ENCODE measurements around the gene FAF2.
"Not testable (repeated sequence)": the region's sequence is repeated elsewhere in the genome, so short reads cannot be mapped to it uniquely, and the experiment has no call there.

The FAF2 gene

DNA sequence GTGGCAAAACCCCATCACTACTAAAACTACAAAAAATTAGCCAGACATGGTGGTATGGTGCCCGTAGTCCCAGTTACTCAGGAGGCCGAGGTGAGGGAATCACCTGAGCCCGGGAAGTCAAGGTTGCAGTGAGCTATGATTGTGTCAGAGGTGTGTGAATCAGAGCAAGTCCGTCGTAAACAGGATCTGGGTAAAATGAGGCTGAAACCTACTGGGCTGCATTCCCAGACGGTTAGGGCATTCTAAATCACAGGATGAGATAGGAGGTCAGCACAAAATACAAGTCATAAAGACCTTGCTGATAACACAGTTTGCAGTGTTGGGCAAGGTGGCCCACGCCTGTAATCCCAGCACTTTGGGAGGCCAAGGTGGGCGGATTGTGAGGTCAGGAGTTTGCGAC, 29.9 kb upstream of the FAF2 start:
- no peak for DNase-seq

DNA sequence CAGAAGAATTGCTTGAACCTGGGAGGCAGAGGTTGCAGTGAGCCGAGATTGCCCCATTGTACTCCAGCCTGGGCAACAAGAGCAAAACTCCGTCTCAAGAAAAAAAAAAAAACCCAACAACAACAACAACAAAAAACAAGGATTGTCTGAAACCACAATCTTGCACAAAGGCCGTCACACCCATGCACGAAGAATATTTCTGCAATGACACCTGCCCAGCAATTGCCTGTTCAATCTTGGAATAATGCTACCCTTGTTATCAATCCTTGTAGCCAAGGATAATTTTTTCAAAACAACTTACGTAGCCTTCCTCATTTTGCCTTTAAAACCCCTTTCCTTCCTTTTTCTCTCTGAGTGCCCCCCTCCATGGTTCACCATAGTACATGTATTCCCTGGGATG, 28.1 kb upstream of the FAF2 start:
- no peak for DNase-seq

DNA sequence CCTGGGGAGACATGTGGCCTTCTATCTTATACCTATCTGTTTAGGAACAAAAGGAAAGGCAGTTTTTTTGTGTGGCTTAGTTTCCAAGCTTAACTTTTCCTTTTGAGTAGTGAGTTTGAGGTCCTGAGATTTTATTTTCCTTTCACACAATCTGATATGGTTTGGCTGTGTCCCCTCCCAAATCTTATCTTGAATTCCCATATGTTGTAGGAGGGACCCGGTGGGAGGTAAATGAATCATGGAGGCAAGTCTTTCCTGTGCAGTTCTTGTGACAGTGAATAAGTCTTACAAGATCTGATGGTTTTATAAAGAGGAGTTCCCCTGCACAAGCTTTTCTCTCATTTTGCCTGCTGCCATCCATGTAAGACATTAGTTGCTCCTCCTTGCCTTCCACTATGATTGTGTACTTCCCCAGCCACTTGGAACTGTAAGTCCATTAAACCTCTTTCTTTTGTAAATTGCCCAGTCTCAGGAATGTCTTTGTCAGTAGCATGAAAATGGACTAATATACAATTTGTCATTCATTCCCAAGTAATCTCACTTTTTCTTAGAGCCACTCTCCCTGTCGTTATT, 27.1 kb upstream of the FAF2 start:
- no peak for DNase-seq

DNA sequence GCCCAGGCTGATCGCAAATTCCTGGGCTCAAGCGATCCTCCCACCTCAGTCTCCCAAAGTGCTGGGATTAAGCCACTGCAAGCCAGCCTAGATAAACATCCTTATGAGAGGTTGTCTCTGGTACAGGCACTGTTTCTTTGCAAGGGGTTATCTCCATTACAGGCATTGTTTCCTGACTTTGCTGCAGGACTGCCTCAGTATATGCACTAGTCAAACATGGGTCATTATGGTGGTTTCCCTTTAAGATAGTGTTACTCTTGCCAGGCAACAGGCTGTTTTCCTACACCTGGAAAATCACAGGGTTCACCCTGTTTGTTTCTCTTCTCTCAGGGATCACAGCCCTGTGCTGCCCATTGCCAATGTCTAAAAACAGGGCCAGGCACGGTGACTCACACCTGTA, 24.0 kb upstream of the FAF2 start:
- no peak for DNase-seq

DNA sequence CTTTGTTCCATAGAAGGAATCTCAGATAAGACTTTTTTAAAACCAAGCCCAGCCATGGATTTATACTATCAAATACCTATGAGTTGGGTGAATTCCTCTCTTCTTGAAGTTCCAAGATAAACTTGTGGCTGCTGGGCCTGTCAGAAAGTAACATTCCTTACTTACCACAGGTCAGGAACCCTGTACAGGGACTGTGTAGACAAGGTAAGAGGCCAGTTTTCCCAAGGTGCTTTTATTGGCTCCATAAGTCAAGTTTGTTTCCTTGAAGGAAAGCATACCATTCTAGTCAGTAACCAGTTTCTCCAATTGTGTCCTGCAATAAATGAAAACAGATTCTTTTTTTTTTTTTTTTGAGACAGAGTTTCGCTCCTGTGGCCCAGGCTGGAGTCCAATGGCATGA, 23.0 kb upstream of the FAF2 start:
- no peak for DNase-seq

DNA sequence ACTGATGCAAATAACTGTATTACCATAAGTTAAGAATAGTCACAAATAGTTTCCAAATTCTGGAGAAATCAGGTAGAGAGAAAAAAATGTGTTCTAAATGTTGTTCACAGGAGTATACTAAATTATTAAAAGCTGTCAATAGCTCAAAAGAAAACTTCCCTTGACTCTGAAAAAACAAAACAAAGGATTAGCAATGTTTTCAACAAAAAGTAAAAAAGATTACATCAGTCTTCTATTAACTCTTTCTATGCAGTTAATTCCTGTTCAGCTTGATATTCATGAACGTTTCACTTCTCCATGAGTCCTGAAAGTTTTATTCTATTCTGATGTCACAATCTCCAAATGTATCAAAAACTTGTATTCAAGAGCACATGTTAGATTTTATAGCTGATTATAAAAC, 22.4 kb upstream of the FAF2 start:
- no peak for DNase-seq

DNA sequence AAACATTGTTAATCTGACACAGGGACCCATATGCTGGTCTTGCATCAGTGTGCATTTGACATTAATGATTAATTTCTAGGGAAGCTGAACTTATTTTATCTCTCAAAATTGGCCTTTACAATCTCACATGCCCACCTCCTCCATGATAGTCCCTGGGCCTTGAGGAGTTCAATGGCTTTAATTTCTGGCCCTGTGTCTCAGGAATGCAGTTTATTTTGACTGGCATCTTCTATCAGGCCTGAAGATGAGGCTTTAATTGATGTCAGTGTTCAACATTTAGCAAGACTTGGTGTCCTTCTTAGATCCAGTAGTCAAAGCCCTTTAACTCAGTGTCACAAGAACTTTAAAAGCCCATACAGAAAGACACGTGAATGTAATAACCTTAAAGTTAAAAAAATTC, 21.3 kb upstream of the FAF2 start:
- no peak for DNase-seq

DNA sequence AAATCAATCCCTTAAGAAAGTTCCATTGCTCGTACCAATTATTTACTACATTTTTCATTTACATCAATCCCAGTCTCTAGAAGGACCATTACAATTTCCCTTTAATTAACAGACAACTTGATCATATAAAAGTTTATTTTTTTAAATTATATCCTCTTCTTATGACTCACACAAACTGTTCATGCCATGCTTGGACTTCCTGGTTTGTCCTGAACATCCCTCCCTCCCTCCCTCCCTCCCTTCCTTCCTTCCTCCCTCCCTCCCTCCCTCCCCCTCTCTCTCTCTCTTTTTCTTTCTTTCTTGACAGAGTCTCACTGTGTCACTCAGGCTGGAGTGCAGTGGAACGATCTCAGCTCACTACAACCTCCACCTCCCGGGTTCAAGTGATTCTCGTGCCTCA, 20.2 kb upstream of the FAF2 start:
- DNase-seq = no peak

DNA sequence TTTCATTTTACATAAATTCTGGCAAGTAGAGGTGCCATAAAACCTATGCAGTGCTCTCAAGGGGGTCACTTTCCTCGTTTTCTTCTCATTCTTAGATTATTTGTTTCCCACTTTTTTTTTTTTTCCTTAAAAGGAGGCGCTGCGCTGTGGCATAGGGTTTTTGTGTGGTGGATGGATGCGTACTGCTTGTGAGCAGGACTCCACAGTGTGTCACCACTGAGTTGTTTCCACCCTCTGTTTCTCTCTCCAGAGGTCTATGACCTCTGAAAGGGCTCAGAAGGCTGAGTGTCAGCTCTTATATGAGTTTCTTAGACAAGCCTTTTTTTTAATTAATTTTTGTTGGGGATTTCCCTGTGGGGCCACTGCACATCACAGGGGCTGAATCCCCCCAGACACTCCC, 18.2 kb upstream of the FAF2 start:
- DNase-seq = no peak

DNA sequence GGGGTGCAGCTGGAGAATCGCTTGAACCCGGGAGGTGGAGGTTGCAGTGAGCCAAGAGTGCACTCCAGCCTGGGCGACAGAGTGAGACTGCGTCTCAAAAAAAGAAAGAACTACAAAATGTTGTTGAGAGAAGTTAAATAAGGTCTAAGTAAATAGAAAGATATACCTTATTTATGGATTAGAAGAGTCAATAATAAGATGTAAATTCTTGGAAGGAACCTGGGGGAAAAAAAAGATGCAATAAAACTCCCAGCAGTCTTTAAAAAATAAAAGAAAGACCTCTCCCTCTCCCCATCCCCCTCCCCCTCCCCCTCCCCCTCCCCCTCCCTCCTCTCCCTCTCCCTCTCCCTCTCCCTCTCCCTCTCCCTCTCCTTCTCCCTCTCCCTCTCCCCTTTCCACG, 15.5 kb upstream of the FAF2 start:
- DNase-seq = no peak

DNA sequence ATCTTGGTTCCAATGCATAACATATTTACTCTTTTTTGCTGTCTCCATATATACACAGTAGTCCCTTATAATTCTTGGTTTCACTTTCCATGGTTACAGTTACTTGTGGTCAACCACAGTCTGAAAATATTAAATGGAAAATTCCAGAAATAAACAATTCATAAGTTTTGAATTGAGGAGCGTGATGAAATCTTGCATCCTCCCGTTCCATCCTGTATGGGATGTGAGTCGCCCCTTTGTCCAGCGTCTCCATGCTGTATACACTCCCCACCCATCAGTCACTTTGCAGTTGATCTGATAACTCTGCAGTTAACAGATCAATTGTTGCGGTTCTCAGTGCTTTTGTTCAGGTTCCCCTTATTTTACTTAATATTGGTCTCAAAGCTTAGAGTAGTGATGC, 11.5 kb upstream of the FAF2 start:
- no peak for DNase-seq

DNA sequence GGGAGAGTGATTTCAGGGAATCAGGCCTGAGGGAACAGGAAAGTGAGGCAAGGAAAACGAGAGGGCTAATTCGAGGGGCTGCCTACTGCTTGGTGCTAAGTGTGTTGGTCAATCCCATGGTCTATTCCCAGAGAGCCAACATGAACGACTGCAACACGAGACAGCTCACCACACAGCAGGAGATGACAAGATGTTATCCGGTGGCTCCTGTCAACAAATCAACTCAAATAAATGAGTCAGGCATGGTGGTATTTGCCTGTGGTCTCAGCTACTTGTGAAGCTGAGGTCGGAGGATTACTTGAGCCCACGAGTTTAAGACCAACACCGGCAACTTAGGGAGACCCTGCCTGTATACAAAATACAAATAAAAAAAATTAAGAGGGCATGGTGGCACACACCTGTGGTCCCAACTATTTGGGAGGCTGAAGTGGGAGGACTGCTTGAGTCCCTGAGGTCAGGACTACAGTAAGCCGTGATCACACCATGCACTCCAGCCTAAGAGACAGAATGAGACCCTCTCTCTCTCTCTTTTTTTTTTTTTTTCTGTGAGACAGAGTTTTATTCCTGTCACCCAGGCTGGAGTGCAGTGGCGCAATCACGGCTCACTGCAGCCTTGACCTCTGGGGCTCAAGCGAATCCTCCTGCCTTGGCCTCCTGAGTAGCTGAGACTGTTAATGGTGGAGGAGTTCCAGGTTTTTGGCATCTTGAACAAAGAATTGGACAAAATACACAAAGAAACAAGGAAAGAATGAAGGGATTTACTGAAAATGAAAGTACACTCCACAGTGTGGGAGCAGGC, 9.0 kb upstream of the FAF2 start:
- DNase-seq = no peak

DNA sequence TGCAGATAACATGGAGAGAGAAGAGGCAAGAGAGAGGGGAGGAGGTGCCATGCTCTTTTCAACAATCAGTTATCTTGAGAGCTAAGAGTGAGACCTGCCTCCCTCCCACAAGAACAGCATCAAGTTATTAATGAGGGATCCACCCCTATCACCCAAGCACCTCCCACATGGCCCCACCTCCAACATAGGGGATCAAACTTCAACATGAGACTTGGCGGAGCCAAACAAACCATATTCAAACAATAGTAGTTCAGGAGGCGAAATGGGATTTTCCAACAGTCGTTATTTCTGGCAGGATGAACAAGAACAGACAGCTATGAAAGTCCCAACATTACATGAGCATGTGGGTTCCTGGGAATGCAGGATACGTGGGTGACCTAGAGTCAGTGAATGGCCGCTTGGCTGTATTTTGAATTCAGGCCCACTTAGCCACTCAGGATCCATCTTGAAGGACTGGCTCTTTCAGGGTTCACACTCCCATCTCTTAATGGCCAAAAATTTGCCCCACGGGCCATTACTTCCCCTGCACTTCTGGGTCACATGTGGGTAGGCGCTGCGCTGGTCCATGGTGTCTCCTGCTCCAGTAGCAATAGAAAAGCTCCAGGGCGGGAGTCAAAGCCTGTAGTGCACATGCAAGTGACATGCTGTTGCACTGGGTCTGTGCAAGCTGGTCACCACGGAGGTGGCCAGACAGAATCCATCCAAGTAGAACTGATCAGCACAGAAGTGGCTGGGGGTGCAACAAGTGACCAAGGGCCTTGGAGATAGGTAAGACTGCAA, 7.1 kb upstream of the FAF2 start:
- no peak for DNase-seq

DNA sequence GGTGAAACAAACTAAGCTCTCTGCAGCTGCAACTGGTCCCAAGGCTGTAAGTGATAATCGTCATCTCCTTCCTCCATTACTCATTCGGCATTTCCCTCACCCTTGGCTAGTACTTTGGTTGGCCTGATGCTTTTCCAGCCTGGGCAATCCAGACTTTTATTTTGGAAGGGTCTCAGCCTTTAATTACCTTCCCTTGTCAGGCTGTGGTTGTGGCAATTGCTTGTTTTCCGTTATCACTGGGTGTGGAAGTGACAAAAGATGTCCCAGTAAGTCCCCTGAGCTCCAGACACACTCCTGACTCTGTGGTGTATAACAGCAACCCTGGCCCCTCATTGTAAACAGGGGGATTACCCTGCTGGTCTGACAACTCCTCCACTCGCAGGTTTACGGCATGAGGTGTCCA, 6.3 kb upstream of the FAF2 start:
- no peak for DNase-seq

DNA sequence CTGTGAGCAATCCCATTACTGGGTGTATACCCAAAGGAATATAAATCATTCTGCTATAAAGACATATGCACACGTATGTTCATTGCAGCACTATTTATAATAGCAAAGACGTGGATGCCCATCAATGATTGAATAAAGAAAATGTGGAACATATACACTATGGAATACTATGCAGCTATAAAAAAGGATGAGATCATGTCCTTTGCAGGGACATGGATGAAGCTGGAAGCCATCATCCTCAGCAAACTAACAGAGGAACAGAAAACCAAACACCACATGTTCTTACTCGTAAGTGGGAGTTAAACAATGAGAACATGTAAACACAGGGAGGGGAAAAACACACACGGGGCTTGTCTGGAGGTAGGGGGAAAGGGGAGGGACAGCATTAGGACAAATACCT, 5.3 kb upstream of the FAF2 start:
- not testable (repeated sequence) for DNase-seq

DNA sequence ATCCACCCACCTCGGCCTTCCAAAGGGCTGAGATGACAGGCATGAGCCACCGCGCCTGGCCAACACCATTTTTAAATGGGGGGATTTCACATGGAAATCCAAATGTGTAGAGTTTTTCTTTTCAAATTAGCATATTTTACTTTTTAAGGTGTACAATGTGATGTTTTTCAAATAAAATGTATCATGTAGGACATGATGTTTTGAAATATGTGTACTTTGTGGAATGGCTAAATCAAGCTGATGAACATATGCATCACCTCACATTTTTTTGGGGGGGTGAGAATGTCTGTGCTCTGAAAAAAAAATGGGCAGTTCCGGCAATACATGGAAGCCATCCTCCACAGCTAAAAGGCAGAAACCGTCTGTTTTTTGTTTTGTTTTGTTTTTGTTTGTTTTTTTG, 3.4 kb upstream of the FAF2 start:
- no peak for DNase-seq

DNA sequence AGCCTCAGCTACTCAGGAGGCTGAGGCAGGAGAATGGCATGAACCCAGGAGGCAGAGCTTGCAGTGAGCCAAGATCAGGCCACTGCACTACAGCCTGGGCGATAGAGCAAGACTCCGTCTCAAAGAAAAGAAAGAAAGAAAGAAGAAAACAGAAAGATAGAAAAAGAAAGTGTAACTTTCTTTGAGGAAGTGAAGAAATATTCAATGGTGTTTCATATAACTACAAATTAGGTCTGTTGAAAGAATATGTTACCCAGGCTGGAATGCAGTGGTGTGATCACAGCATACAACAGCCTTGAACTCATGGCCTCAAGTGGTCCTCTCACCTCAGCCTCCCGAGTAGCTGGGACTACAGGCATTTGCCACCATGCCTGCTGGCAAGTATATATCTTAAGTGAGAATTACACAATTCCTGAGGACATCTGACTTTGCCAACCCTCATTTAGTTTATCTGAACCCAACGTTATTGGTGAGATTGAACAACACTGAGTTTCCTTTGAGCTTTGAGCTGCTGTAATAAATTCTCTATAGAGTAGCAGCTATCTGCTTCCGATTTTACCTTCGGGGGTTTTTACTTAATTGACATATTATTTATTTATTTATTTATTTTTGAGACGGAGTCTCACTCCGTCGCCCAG, 2.0 kb upstream of the FAF2 start:
- DNase-seq = no peak

DNA sequence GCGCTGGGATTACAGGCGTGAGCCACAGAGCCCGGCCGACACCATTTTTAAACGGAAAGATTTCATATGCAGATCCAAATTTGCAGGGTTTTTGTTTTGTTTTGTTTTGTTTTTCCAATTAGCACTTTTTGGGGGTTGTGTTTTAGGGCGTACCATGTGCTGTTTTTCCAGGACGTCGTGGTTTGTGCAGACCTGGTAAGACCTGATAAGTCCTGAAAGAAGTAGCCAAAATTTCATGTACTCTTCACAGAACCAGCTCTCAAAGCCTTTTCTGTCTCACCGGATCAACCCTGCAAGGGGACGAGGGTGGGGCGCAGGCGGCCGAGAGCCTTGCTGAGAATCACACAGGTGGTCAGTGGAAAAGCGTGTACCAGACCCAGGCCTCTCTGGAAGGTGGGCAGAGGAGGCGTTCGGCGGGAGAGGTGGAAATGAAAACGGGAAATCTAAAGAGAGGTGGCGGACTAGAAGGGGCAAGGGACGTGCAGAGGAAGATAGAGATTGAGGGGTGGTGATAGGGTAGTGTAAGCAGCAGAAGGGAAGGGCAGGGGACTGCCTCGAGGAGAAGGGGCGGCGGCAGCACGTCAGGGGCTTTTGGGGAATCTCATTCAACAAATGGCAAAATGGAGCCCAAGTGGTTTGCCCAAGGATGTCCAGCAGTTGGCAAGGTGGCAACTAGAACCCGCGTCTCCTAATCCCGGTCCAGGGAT, 1.1 kb upstream of the FAF2 start:
- no peak for DNase-seq

DNA sequence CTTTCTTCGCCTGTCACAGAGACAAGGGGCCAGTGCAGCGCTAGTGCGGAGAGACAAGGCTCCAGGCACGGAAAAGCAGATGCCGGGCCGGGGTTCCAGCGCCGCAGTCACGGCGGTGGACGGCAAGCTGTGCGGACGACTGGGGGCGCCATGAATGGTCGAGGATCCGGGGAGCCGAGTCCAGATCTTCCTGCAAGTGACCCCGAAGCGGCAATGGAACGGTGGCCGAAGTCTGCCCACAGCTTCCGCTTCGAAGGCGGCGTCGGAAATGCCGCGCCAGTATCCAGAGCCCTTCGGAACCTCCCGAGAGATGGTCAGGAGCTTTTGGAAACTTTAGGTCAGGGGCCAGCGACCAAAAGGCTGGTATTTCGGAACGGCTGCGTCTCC, 601 bp upstream of the FAF2 start:
- no peak for DNase-seq

DNA sequence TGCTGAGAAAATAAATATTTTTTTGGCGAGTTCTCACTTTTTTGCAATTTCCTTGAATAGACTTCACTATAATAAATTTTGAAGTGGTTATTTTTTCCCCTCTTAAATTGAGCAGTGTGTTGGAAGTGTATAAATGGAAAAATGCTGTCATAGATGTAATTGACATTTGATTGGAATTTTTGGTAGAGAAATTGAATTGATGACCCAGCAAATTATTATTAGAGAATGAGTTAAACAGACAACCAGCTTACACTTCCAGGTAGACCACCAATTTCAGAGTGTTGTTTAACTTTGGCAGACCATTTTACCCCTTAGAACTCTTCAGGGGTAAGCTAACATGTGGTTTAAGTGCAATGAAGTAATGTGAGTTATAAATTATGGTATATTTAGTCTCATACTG, 1.9 kb downstream of the FAF2 start:
- no peak for DNase-seq

DNA sequence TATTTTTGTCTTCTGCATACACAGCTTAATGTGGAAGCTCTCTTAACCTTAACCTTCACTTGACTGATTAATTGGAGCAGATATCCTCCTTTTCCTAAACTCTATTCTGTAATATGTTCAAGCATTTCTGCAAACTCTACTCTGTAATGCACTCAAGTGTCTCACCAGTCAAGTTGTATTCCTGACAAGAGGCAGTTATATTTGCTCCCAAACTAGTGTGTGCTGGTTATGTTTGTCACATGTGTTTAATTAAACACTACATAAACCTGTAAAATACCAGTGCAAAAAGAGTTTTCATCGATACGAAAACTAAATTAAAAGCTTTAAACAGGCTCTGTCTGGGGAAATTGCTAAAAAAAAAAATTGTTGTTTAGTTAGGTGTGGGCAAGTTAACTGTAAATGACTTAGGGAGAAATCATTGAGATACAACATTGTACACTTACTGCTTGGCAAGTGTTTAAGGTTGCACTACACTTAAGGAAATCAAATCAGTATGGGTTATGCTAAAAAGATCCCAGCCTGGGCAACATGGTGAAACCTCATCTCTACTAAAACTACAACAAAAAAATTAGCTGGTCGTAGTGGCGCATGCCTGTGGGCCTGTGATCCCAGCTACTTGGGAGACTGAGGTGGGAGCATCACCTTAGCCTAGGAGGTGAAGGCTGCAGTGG, 6.7 kb downstream of the FAF2 start:
- DNase-seq = no peak

DNA sequence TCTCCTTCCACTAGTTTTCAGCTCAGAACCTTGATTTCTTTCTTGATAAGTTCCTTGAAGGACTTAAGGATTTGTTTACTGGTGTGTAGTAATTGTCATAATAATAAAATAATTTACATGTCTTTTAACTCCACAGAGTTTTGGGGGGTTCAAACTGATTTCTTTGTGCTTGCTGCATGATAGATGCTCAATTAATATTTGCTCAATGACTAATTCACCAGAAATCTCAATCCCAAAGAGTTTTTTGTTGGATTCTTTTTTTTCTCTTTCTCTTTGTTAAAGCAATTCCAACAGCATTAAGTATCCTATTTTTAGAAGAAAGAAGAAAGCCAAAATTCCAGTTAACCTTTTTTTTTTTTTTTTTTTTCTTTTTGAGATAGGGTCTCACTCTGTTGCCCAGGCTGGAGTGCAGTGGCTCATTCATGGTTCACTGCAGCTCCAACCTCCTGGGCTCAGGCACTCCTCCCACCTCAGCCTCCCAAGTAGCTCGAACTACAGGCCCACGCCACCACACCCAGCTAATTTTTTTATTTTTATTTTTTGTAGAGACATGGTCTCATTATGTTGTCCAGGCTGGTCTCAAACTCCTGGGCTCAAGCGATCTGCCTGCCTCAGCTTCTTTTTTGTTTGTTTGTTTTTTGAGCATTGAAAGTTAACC, 10.8 kb downstream of the FAF2 start:
- no peak for DNase-seq

All from midbrain (tissue), 1 donor.